22Rv1 (cell line): Measurements from ENCODE around the gene KCNK2.
A peak's percentile ranks its signal among the peaks of the same experiment; 100 is the strongest.

Experiments
- H3K27ac ChIP-seq: fragments of 450-650 bp; 2 replicates; pipeline ENCODE4 v1.5.1; 2017
- ZFX ChIP-seq: fragments of 450-650 bp; IDR thresholded peaks from 2 replicates; pipeline ENCODE4 v1.6.1; 2017; ENCODE audit warnings: antibody characterized with exemption, borderline replicate concordance
- TF ChIP-seq, protein P1 (sequence below): fragments of 450-650 bp; IDR thresholded peaks from 2 replicates; pipeline ENCODE4 v1.5.1; 2017; ENCODE audit warnings: mild to moderate bottlenecking

KCNK2 gene

DNA sequence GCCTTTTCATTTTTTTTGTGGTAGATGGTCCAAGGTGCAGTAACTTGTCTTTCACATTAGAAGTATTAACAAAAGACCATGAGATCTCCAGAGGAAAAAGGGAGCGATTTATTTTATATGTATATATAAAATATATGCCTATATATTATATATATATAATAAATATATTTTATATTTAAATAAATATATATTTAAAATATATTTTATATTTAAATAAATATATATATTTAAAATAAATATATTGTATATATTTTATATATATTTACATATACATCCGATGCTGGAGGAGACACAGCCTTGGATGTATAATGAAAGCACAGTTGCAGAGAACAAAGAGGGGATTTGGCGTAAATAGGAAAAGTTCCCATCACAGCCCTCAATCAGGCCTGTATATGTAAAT, 182.1 kb downstream of the KCNK2 start:
- no peak overlapping the region for H3K27ac ChIP-seq
- TF ChIP-seq, protein P1, sequence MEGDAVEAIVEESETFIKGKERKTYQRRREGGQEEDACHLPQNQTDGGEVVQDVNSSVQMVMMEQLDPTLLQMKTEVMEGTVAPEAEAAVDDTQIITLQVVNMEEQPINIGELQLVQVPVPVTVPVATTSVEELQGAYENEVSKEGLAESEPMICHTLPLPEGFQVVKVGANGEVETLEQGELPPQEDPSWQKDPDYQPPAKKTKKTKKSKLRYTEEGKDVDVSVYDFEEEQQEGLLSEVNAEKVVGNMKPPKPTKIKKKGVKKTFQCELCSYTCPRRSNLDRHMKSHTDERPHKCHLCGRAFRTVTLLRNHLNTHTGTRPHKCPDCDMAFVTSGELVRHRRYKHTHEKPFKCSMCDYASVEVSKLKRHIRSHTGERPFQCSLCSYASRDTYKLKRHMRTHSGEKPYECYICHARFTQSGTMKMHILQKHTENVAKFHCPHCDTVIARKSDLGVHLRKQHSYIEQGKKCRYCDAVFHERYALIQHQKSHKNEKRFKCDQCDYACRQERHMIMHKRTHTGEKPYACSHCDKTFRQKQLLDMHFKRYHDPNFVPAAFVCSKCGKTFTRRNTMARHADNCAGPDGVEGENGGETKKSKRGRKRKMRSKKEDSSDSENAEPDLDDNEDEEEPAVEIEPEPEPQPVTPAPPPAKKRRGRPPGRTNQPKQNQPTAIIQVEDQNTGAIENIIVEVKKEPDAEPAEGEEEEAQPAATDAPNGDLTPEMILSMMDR, result no peak
- no peak for TF ChIP-seq ZFX

DNA sequence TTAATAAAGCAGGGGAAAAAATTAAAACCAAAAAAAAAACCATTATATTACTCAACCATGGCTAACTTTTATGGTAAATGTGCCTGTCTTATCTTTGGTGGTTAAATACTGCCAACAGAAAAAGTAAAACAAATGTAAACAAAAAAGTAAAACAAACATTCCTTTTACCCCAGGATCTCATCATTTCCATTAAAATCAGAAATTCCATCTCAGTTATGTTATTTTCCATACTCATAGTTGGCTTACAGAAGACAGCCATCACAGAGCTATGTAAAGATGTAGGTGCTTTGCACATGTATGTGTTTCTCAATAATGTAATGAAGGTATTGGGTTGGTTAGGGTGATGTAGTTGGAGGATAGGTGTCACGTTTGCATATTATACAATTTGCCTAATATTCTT, 185.0 kb downstream of the KCNK2 start:
- H3K27ac ChIP-seq, result no peak overlapping the region
- TF ChIP-seq, protein P1, result no peak
- no peak for TF ChIP-seq ZFX

DNA sequence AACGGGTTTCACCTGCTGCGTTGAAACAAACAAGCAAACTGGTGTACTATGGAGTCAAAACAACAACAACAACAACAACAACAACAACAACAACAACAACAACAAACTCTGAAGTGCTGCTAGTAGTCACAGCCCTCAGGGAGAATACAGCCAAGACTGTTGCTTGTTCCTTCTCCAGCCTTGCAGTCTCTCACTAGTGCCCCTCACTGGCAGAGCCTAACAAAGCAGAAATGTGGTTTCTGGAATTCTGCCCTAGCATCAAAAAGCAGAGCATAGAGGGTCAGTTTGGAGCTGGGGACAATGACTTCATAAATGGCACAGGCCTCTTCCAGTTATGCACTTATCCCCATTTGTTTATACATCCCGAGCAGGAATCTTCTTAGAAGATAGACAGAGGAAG, 187.4 kb downstream of the KCNK2 start:
- TF ChIP-seq, protein P1, result peak; percentile 31; the same call in 1 of the 2 replicates
- TF ChIP-seq ZFX, result no peak
- H3K27ac ChIP-seq, result no peak overlapping the region

DNA sequence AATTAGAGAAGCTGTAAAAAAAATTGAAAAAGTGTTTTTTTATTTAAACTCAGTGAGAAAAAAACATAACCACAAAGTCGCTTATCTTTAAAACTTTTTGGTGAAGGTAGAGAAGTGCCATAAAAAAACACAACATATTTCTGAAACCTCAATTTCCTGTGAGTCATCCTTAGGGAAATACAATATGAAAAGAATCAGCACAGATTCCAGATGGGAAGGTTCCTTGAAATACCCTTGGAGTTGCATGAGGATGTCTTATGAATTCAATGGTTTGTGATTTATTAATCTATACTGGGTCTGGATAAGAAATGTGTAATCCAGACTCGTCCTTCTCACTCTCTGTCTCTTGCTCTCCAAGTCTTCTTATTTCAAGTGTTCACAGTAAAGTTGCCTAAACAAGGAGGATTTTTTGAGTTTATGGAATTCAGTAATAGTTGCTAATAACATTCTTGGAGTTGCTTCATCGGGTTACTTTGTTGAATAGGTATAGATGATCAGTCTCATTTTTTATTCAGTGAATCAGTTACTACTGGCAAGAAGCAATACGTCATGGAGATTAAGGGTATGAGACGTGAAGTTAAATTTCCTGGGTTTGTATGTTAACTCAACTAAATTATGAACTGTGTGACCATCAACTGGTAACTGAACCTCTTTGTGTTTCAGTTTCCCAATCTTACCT, 191.4 kb downstream of the KCNK2 start:
- H3K27ac ChIP-seq, result no peak overlapping the region
- no peak for TF ChIP-seq ZFX
- TF ChIP-seq, protein P1, result no peak

DNA sequence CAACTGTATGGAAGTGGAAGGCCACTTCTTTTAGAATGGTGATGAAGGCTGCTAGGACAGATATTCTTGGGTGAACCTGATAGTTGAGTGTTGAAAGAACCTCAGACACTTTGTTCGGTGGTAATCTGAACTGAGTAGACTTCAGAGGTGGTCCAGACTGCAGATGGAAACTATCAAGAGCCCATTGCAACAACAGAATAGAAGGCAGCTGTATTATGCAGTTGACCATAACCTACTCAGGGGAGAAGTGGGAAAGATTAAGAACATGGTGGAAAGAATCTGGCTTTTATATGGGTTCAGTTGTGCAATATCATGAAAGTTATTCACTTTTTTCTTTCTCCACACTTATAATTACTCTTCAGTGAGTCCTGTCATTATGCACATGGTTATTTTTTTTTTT, 194.0 kb downstream of the KCNK2 start:
- no peak overlapping the region for H3K27ac ChIP-seq
- TF ChIP-seq, protein P1, result no peak
- TF ChIP-seq ZFX, result no peak

DNA sequence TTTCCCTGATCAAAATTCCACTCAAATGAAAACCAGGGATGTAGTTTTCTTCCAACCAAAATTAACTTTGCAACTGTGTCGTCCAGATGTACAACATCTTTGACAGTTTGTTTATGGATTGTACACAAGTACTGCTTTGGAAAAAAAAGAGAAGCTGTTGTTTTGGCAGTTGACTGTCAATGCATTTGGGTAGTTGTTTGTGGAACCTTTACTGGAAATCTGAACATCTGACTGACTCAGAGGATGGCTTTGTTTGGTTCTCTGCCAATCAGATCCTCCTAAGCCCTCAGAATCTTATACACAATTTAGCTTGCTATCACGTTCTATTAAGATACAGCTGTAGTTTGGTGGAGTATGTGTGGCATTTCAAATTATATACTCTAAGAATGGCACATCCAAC, 195.0 kb downstream of the KCNK2 start:
- TF ChIP-seq ZFX, result no peak
- TF ChIP-seq, protein P1, result no peak
- no peak overlapping the region for H3K27ac ChIP-seq

GRCh38 chr1:215279682-215280081, 197.1 kb downstream of the KCNK2 start:
- H3K27ac ChIP-seq, result no peak overlapping the region
- no peak for TF ChIP-seq ZFX
- TF ChIP-seq, protein P1, result no peak
